Measurements from ENCODE around the gene IL17RD. TPM values are rescaled to one million over a fixed set of nuclear protein-coding genes. Genes with fewer than 3 reads are reported as not detected.

IL17RD gene
- total RNA-seq, 1 experiment from 2014 or later: 38.4 TPM

Other genes with a start within 250 kb of the IL17RD start
- 0.10 TPM in 1 of 2 replicates, not detected in the other for gene SPATA12, start 104.7 kb downstream of the IL17RD start, total RNA-seq (2014; rRNA removed; shearing (Covaris generic))
- 1.5 and 1.7 TPM in 2 replicates for gene HESX1, start 34.6 kb upstream of the IL17RD start, total RNA-seq (2014; rRNA removed; shearing (Covaris generic))
- gene APPL1, start 62.4 kb upstream of the IL17RD start, total RNA-seq (2014; rRNA removed; shearing (Covaris generic)): 58.0 and 68.7 TPM in 2 replicates
- 0.08 TPM in 1 of 2 replicates, not detected in the other for gene ASB14, start 127.3 kb upstream of the IL17RD start, total RNA-seq (2014; rRNA removed; shearing (Covaris generic))